ENCODE data around the gene KMT2B.

- TF ChIP-seq TAF1 (IDR thresholded peaks at IDR 0.05; ENCODE audit: low read depth, low read length) (no peak), POLR2AphosphoS5 (IDR thresholded peaks at IDR 0.05; ENCODE audit: low read depth, low read length) (no peak), POLR2A (IDR thresholded peaks at IDR 0.05; ENCODE audit: low read depth, low read length) (no peak), SPI1 (IDR thresholded peaks at IDR 0.05; ENCODE audit: low read depth, low read length) (no peak), POU2F2 (IDR thresholded peaks at IDR 0.05; ENCODE audit: low read depth, low read length) (no peak)
Measured at GRCh38 chr19:35775298-35776101, 57.7 kb downstream of the KMT2B start, which contains the start of gene ARHGAP33.

Data from GM12891 (cell line).